Thyroid gland (tissue), 4 donors: ENCODE measurements around the gene PKP2. TPM values are rescaled to one million over a fixed set of nuclear protein-coding genes. Genes with fewer than 3 reads are reported as not detected.
A peak's percentile ranks its signal among the peaks of the same experiment; 100 is the strongest.

Source experiments
- DNase-seq, 2 donors: peaks; one replicate each; pipeline ENCODE4 v3.0.0-alpha.2; 2019
- H3K27ac ChIP-seq, 3 donors: fragments of 200-600 bp; sonication (generic); 1 replicate in 2 of 3; 2 replicates in 1 of 3; pipeline ENCODE4 v1.5.1; 2016 to 2019; ENCODE audit warnings: mild to moderate bottlenecking in 1 of 3, moderate library complexity in 1 of 3
- H3K27me3 ChIP-seq: fragments of 200-600 bp; sonication (generic); one replicate; pipeline ENCODE4 v1.5.1; 2019
- H3K36me3 ChIP-seq, 2 donors: fragments of 200-600 bp; sonication (generic); one replicate each; pipeline ENCODE4 v1.5.1; 2016 to 2019
- H3K4me1 ChIP-seq, 2 donors: fragments of 200-600 bp; sonication (generic); one replicate each; pipeline ENCODE4 v1.5.1; 2017 to 2019
- H3K4me3 ChIP-seq, 3 donors: fragments of 200-600 bp; sonication (generic); replicated peaks in 1 of 3; 1 replicate in 2 of 3; 2 replicates in 1 of 3; pipeline ENCODE4 v1.5.1; 2016; ENCODE audit warnings: mild to moderate bottlenecking in 1 of 3
- H3K9me3 ChIP-seq: fragments of 200-600 bp; sonication (generic); one replicate; pipeline ENCODE4 v1.5.1; 2017
- CTCF ChIP-seq, 6 experiments: fragments of 200-600 bp in 3 of 6; fragments of 450-650 bp in 3 of 6; sonication (generic) in 3 of 6; IDR thresholded peaks; one replicate each; pipeline ENCODE4 v1.5.1; 2016 to 2019; ENCODE audit warnings: antibody characterized with exemption in 6 of 6, mild to moderate bottlenecking in 2 of 6, inconsistent platforms in 1 of 6, moderate library complexity in 1 of 6
- POLR2A ChIP-seq, 2 donors: fragments of 450-650 bp; IDR thresholded peaks; one replicate each; pipeline ENCODE4 v1.6.1; 2017; ENCODE audit warnings: antibody characterized with exemption in 2 of 2, mild to moderate bottlenecking in 2 of 2, moderate library complexity in 1 of 2
- WGBS, 2 donors: methylation state at CpG; one replicate each; pipeline ENCODE4 v1.1.5; 2017; 5-methylcytosine and 5-hydroxymethylcytosine counted together
- intact Hi-C: fragments of 100-400 bp; cut with DNase I; formaldehyde crosslinking; loops from one replicate; pipeline ENCODE4 v1.15.1; 2023
- total RNA-seq, 4 donors: library from RNA; depleted of rRNA; stranded (reverse); fragments of >200 nt; gene quantifications; one replicate each; pipeline ENCODE4 v1.2.3, GENCODE V29; 2016

PKP2 gene
- total RNA-seq, 4 donors from 2014 or later: 0.27 to 0.92 (median 0.55) TPM

GRCh38 chr12:32902287-32902997 lies 5.9 kb upstream of the PKP2 start:
- Histone ChIP-seq H3K4me1 (peaks cover 0 to 11% of the 10 kb centered on the region in 2 donors), H3K27ac (no peak overlapping the region), H3K4me3 (no peak overlapping the region), H3K36me3 (no peaks in the 10 kb centered on the region), H3K27me3 (peaks cover 15% of the 10 kb centered on the region), H3K9me3 (no peaks in the 10 kb centered on the region)
- 84 to 85% methylated on average over 4 of the region's 4 CpGs for WGBS, 2 donors
- no peak for TF ChIP-seq POLR2A (IDR thresholded peaks at IDR 0.05)
- TF ChIP-seq CTCF (IDR thresholded peaks at IDR 0.05): no peak
- no peak for DNase-seq
- intact Hi-C loops: no loop called here

- peaks cover 15% of the 10 kb centered on the region for H3K27me3 ChIP-seq
- no peaks in the 10 kb centered on the region for H3K36me3 ChIP-seq
- DNase-seq: no peak
- intact Hi-C loops: no loop called here
- WGBS, 2 donors: 86 to 90% methylated on average over 4 of the region's 4 CpGs
- H3K4me1 ChIP-seq: peaks cover 0 to 18% of the 10 kb centered on the region in 2 donors
- TF ChIP-seq CTCF (IDR thresholded peaks at IDR 0.05) (no peak), POLR2A (IDR thresholded peaks at IDR 0.05) (no peak)
- H3K27ac ChIP-seq: no peak overlapping the region
- H3K9me3 ChIP-seq: no peaks in the 10 kb centered on the region
- no peak overlapping the region for H3K4me3 ChIP-seq
Measured at GRCh38 chr12:32901553-32901952, 5.0 kb upstream of the PKP2 start.

GRCh38 chr12:32897687-32898573 lies 1.4 kb upstream of the PKP2 start:
- 26 to 38% methylated on average over 10 of the region's 10 CpGs for WGBS, 2 donors
- Histone ChIP-seq H3K4me3 (no peak overlapping the region), H3K27me3 (peaks cover 31% of the 10 kb centered on the region), H3K9me3 (no peaks in the 10 kb centered on the region), H3K4me1 (peaks cover 6 to 24% of the 10 kb centered on the region in 2 donors), H3K36me3 (no peaks in the 10 kb centered on the region), H3K27ac (peak overlapping the region in 1 of 3 donors; percentile 35)
- no peak for TF ChIP-seq CTCF (IDR thresholded peaks at IDR 0.05)
- no peak for TF ChIP-seq POLR2A (IDR thresholded peaks at IDR 0.05)
- peak in 1 of 2 donors; percentile 1 for DNase-seq
- intact Hi-C loops: no loop called here

- 2% methylated on average over 6 of the region's 6 CpGs for WGBS, 2 donors
- no peak for TF ChIP-seq POLR2A (IDR thresholded peaks at IDR 0.05)
- TF ChIP-seq CTCF (IDR thresholded peaks at IDR 0.05): no peak
- Histone ChIP-seq H3K4me1 (peaks cover 6 to 24% of the 10 kb centered on the region in 2 donors), H3K36me3 (no peaks in the 10 kb centered on the region), H3K27ac (peak overlapping the region in 1 of 3 donors; percentile 35), H3K4me3 (peak overlapping the region in 1 of 3 donors; percentile 27), H3K27me3 (peaks cover 31% of the 10 kb centered on the region), H3K9me3 (no peaks in the 10 kb centered on the region)
- intact Hi-C loops: no loop called here
- no peak for DNase-seq
Measured at GRCh38 chr12:32897281-32897610, 669 bp upstream of the PKP2 start.
